HEK293T (cell line): Measurements from ENCODE around the gene PRDM15.

Experiments
- CTCF ChIA-PET: fragments of 350-600 bp; formaldehyde crosslinking; extraction: SDS; loops from one replicate; lab custom pipeline; 2021; ENCODE audit warnings: antibody characterized with exemption, inconsistent platforms; lab: Yijun Ruan, JAX
- POLR2A ChIA-PET: fragments of 350-600 bp; formaldehyde crosslinking; extraction: SDS; loops from one replicate; lab custom pipeline; 2020; ENCODE audit warnings: antibody characterized with exemption, inconsistent platforms; lab: Yijun Ruan, JAX
- DNase-seq: peaks from one replicate; pipeline ENCODE4 v3.0.0; 2012; ENCODE audit warnings: mixed read lengths; ENCODE audit errors: extremely low spot score
- ARNT ChIP-seq: fragments of 450-650 bp; IDR thresholded peaks from 2 replicates; pipeline ENCODE4 v1.6.1; 2017; ENCODE audit warnings: mild to moderate bottlenecking
- BHLHE40 ChIP-seq: fragments of 450-650 bp; IDR thresholded peaks from 2 replicates; pipeline ENCODE4 v1.6.1; 2016; ENCODE audit warnings: mild to moderate bottlenecking, moderate library complexity, borderline replicate concordance
- CTBP1 ChIP-seq: fragments of 450-650 bp; IDR thresholded peaks from 2 replicates; pipeline ENCODE4 v1.6.1; 2016; ENCODE audit warnings: borderline replicate concordance
- ELF4 ChIP-seq: fragments of 450-650 bp; IDR thresholded peaks from 2 replicates; pipeline ENCODE4 v1.6.1; 2017; ENCODE audit warnings: antibody characterized with exemption
- FOXA1 ChIP-seq: fragments of 450-650 bp; IDR thresholded peaks from 2 replicates; pipeline ENCODE4 v1.6.1; 2016; ENCODE audit warnings: mild to moderate bottlenecking
- FOXK2 ChIP-seq: fragments of 450-650 bp; IDR thresholded peaks from 2 replicates; pipeline ENCODE4 v1.6.1; 2016; ENCODE audit warnings: mild to moderate bottlenecking
- FOXM1 ChIP-seq: fragments of 450-650 bp; IDR thresholded peaks from 2 replicates; pipeline ENCODE4 v1.6.1; 2017; ENCODE audit warnings: mild to moderate bottlenecking, borderline replicate concordance
- HDGF ChIP-seq: fragments of 450-650 bp; IDR thresholded peaks from 2 replicates; pipeline ENCODE4 v1.6.1; 2017; ENCODE audit warnings: antibody characterized with exemption, borderline replicate concordance
- L3MBTL2 ChIP-seq: fragments of 450-650 bp; conservative IDR thresholded peaks from 2 replicates; pipeline ENCODE4 v1.6.1; 2016; ENCODE audit warnings: mild to moderate bottlenecking
- LEF1 ChIP-seq: fragments of 450-650 bp; IDR thresholded peaks from 2 replicates; pipeline ENCODE4 v1.6.1; 2017; ENCODE audit warnings: mild to moderate bottlenecking, borderline replicate concordance
- NFRKB ChIP-seq: fragments of 450-650 bp; IDR thresholded peaks from 2 replicates; pipeline ENCODE4 v1.6.1; 2016; ENCODE audit warnings: mild to moderate bottlenecking, moderate library complexity
- SP1 ChIP-seq: fragments of 450-650 bp; IDR thresholded peaks from 2 replicates; pipeline ENCODE4 v1.6.1; 2017
- SUZ12 ChIP-seq: fragments of 450-650 bp; IDR thresholded peaks from 2 replicates; pipeline ENCODE4 v1.6.1; 2016; ENCODE audit warnings: mild to moderate bottlenecking
- TARDBP ChIP-seq: fragments of 450-650 bp; IDR thresholded peaks from 2 replicates; pipeline ENCODE4 v1.6.1; 2016
- ZNF384 ChIP-seq: fragments of 450-650 bp; IDR thresholded peaks from 2 replicates; pipeline ENCODE4 v1.6.1; 2016
- TF ChIP-seq, protein P1 (sequence below): fragments of 450-650 bp; IDR thresholded peaks from 2 replicates; pipeline ENCODE4 v1.6.1; 2016

PRDM15 gene

DNA sequence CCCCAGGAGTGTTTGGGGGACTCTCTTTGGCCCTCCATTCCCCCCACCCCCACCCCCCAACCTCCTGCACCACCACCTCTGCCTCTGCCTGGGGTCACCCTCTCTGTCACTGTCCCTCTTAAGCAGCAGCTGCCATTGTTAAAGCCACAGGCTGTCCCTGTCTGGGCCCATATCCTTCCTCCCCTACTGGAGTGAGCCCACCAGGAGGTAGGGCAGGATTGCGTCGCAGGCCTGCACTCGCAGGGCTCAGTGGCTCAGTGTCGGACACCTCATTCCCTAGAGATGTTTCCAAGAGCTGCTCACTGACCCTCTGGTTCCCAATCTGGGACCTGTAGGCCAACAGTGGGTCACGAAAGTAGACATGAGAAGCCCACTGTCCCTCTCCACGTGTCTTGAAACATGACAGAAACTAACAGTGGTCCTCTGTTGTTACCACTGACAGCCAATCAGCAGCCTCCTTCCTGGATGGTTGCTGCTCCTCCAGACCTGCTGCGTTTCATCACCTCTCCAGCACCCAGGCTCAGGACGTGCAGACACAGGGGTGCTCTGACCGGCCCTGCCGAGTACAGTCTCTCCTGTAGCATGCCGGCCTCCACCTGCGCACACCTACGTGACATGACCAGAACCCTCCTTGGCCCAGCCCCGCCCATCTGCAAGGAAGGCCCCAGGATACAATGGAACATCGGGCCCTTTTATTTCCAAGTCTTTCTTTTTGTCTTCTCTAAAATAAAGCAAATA is 7.7 kb downstream of the PRDM15 start:
- TF ChIP-seq SUZ12 (no peak), ZNF384 (no peak), FOXM1 (no peak), LEF1 (no peak), L3MBTL2 (no peak), HDGF (no peak), TARDBP (no peak), ARNT (no peak), NFRKB (no peak), CTBP1 (no peak)
- TF ChIP-seq, protein P1, sequence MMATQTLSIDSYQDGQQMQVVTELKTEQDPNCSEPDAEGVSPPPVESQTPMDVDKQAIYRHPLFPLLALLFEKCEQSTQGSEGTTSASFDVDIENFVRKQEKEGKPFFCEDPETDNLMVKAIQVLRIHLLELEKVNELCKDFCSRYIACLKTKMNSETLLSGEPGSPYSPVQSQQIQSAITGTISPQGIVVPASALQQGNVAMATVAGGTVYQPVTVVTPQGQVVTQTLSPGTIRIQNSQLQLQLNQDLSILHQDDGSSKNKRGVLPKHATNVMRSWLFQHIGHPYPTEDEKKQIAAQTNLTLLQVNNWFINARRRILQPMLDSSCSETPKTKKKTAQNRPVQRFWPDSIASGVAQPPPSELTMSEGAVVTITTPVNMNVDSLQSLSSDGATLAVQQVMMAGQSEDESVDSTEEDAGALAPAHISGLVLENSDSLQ, result no peak
- POLR2A ChIA-PET, result no interaction called here
- CTCF ChIA-PET, result no interaction called here
- no peak for DNase-seq

DNA sequence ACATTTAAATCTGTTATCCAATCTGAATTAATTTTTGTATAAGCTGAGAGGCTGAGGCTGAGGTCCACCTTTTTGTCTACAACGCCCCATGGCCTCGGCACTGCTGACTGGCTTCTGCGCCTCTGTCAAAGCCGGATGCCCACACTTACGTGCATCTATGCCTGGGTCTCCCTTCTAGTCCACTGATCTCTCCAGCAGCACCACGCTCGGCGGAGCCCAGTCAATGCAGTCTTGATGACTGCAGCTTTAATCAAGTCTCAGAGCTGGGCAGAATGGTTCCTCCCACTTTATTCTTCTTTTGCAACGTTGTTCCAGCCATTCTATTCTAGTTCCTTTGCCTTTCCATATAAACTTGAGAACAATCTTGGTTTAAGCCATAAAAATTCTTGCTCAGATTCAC is 9.4 kb downstream of the PRDM15 start:
- CTCF ChIA-PET, result no interaction called here

DNA sequence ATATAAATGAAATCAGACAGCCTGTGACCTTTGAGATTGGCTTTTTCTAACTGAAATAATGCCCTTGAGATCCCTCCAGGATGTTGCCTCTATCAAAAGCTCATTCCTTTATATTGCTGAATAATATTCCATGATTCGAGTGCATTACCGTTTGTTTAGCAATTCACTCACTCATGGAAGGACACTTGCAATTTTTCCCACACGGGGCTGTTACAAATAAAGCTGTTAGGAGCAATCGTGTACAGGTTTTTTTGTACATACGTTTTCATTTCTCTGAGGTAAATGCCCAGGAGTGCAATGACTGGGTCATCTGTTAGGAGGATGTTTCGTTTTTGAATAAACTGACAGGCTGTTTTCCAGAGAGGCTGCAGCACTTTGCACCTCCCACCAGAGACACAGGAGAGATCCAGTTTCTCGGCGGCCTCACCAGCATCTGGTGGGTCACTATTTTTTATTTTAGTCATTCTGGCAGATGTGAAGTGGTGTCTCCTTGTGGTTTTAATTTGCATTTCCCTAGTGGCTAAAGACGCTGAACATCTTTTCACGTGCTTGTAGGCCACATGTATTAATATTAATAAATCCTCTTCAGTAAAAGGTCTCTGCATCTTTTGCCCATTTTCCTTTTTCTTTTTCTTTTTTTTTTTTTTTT is 11.0 kb downstream of the PRDM15 start:
- no peak for DNase-seq
- TF ChIP-seq L3MBTL2 (no peak), FOXM1 (no peak), ELF4 (no peak), CTBP1 (no peak), NFRKB (no peak), SP1 (no peak), HDGF (no peak), ARNT (no peak), LEF1 (no peak), BHLHE40 (no peak), FOXA1 (no peak), ZNF384 (no peak), FOXK2 (no peak), SUZ12 (no peak), TARDBP (no peak)
- TF ChIP-seq, protein P1, result no peak
- ChIA-PET CTCF (no interaction called here), POLR2A (no interaction called here)

More for the DNA sequence above, 9.4 kb downstream of the PRDM15 start:
- no peak for DNase-seq
- POLR2A ChIA-PET, result no interaction called here
- TF ChIP-seq CTBP1, result no peak
- TF ChIP-seq FOXA1, result no peak
- no peak for TF ChIP-seq SUZ12
- TF ChIP-seq, protein P1, result no peak
- TF ChIP-seq HDGF, result no peak
- TF ChIP-seq NFRKB, result no peak
- no peak for TF ChIP-seq LEF1
- no peak for TF ChIP-seq BHLHE40
- TF ChIP-seq ARNT, result no peak
- TF ChIP-seq TARDBP, result no peak
- TF ChIP-seq ZNF384, result no peak
- TF ChIP-seq ELF4, result no peak
- TF ChIP-seq FOXK2, result no peak
- TF ChIP-seq L3MBTL2, result no peak
- no peak for TF ChIP-seq FOXM1
- TF ChIP-seq SP1, result no peak

DNA sequence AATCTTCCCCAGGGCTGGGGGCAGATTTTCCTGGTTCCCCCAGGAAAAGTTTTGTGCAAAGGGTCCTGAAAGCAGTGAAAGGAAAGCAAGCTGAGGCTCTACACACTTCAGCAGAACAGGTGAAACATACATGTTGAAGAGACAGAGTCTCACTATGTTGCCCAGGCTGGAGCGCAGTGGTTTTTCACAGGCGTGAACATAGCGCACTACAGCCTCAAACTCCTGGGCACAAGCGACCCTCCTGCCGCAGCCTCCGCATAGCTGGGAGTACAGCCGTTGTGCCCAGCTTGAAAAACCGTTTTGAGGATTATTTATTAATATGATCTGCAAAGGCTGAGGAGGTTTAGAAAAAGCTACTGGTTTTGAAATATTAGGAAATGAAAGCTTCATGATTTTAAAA is 11.8 kb downstream of the PRDM15 start:
- ChIA-PET CTCF (no interaction called here), POLR2A (no interaction called here)
- no peak for DNase-seq
- TF ChIP-seq, protein P1, result no peak
- no peak for TF ChIP-seq CTBP1
- TF ChIP-seq HDGF, result no peak

DNA sequence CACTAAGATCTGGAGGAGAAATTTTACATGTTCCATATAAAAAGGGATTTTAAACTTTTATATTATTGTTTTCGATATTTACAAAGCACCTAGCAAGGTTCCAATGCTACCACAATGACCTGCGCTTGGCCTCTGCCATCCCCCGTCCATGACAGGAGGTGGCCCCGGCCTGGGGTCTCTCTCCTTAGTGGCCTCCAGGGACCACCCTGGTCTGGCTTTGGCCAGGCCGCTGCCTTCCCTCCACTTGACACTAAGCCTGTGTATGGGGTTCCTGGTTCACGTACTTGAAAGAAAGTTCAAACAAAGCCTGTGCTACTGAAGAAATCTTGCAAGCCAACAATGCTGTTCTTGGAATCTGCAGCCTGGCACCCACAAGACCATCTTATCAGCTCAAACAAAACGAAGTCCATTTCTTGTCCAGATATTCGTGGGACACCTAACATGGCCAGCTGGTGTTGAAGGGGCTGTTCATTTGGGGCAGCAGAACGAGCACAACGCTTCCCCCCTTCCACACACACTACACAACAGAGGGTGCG is 12.8 kb downstream of the PRDM15 start:
- ChIA-PET CTCF (no interaction called here), POLR2A (no interaction called here)
- DNase-seq, result no peak
- no peak for TF ChIP-seq CTBP1
- no peak for TF ChIP-seq SUZ12
- TF ChIP-seq ZNF384, result no peak
- TF ChIP-seq, protein P1, result no peak
- no peak for TF ChIP-seq FOXK2
- no peak for TF ChIP-seq TARDBP
- no peak for TF ChIP-seq ELF4
- no peak for TF ChIP-seq FOXM1
- TF ChIP-seq FOXA1, result no peak
- TF ChIP-seq HDGF, result no peak
- TF ChIP-seq SP1, result no peak
- TF ChIP-seq BHLHE40, result no peak
- TF ChIP-seq LEF1, result no peak
- TF ChIP-seq L3MBTL2, result no peak
- no peak for TF ChIP-seq NFRKB
- no peak for TF ChIP-seq ARNT
